Measurements from ENCODE around the gene COL16A1. TPM values are rescaled to one million over a fixed set of nuclear protein-coding genes. Genes with fewer than 3 reads are reported as not detected.

The COL16A1 gene
- total RNA-seq, 2 experiments from 2014 or later: 0.17 to 0.47 TPM

- no peak for DNase-seq
- H3K4me3 Mint-ChIP-seq: no peak overlapping the region
- intact Hi-C loops (cut with micrococcal nuclease): no loop called here
- no peaks in the 10 kb centered on the region for H3K9me3 Mint-ChIP-seq
- no peaks in the 10 kb centered on the region for H3K27me3 Mint-ChIP-seq (ENCODE audit: low read depth)
- no peak overlapping the region for H3K27ac Mint-ChIP-seq
- no peaks in the 10 kb centered on the region for H3K36me3 Mint-ChIP-seq (ENCODE audit: low read depth)
- CTCF ChIA-PET: no interaction called here
- H3K4me1 Mint-ChIP-seq (ENCODE audit: low read depth): no peaks in the 10 kb centered on the region
These were observed 14.0 kb downstream of the COL16A1 start for GRCh38 chr1:31689854-31690253.

- no peak overlapping the region for H3K27ac Mint-ChIP-seq
- no peaks in the 10 kb centered on the region for H3K36me3 Mint-ChIP-seq (ENCODE audit: low read depth)
- H3K9me3 Mint-ChIP-seq: no peaks in the 10 kb centered on the region
- H3K27me3 Mint-ChIP-seq (ENCODE audit: low read depth): no peaks in the 10 kb centered on the region
- CTCF ChIA-PET: no interaction called here
- intact Hi-C loops (cut with micrococcal nuclease): no loop called here
- no peak overlapping the region for H3K4me3 Mint-ChIP-seq
- no peak for DNase-seq
- H3K4me1 Mint-ChIP-seq (ENCODE audit: low read depth): no peaks in the 10 kb centered on the region
These were observed 14.4 kb downstream of the COL16A1 start for GRCh38 chr1:31689379-31689778.

DNA sequence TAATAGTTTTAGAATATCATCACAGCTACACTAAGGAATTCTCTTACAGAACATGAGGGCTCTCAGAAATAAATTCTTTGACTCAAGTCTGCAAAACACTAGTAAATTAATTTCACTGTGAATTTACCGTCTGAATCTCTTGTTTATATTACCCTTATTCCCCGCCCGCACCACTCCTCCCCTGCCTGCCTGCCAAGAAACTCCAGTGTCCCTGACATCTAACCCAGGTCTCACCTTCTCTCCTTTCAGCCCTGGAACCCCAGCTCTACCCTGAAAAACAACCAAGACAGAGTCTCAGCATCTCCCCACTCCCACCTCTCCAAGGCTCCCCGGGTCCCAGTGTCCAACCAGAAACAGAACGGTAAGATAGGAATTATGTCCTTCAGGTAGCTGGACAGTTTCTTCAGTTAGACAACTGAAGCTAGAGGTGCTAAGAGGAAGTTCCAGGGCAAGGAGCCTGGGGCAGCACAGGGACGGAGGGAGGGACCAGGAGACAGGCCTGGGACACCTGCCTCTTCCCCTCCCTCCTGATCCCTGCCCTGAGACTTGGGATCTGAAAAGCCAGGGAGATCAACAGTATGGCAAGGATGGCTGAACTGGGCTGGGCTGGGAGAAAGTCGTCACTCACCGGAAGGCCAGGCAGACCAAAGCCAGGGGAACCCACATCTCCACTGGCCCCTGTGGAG is 15.4 kb downstream of the COL16A1 start:
- no peak overlapping the region for H3K4me3 Mint-ChIP-seq
- no peaks in the 10 kb centered on the region for H3K27me3 Mint-ChIP-seq (ENCODE audit: low read depth)
- H3K4me1 Mint-ChIP-seq (ENCODE audit: low read depth): no peaks in the 10 kb centered on the region
- intact Hi-C loops (cut with micrococcal nuclease): no loop called here
- no peaks in the 10 kb centered on the region for H3K36me3 Mint-ChIP-seq (ENCODE audit: low read depth)
- CTCF ChIA-PET: no interaction called here
- no peaks in the 10 kb centered on the region for H3K9me3 Mint-ChIP-seq
- DNase-seq: no peak
- H3K27ac Mint-ChIP-seq: no peak overlapping the region

DNA sequence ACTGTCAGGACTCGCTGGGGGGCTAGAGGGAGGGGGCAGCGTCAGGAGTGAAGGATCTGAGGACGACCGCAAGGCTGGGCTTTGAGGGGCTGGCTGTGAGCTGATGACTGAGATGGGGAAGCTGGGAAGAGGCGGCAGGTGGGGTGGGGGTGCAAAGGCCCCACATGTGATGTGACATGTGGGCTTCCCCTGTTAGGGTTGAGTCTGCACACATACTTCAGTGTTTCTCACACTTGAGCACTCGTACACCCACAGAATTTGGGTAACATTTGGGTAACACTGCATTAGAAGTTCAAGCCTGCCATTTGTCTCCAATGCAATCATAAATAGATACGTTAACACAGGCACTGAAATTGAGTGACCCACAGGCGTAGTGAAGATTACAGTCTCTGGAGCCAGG is 16.2 kb downstream of the COL16A1 start:
- Mint-ChIP-seq H3K4me1 (ENCODE audit: low read depth) (no peaks in the 10 kb centered on the region), H3K9me3 (no peaks in the 10 kb centered on the region), H3K27me3 (ENCODE audit: low read depth) (no peaks in the 10 kb centered on the region), H3K36me3 (ENCODE audit: low read depth) (no peaks in the 10 kb centered on the region), H3K27ac (no peak overlapping the region), H3K4me3 (no peak overlapping the region)
- intact Hi-C loops (cut with micrococcal nuclease): no loop called here
- no peak for DNase-seq
- CTCF ChIA-PET: no interaction called here

GRCh38 chr1:31685795-31686194 is 18.0 kb downstream of the COL16A1 start:
- Mint-ChIP-seq H3K27ac (no peak overlapping the region), H3K36me3 (ENCODE audit: low read depth) (no peaks in the 10 kb centered on the region), H3K9me3 (no peaks in the 10 kb centered on the region), H3K27me3 (ENCODE audit: low read depth) (no peaks in the 10 kb centered on the region), H3K4me1 (ENCODE audit: low read depth) (no peaks in the 10 kb centered on the region), H3K4me3 (no peak overlapping the region)
- no peak for DNase-seq
- intact Hi-C loops (cut with micrococcal nuclease): no loop called here
- CTCF ChIA-PET: interaction anchor here (1.0 kb wide), 1 partner anchor 20 kb away, joined by 4 read pairs; no protein-coding TSS in a partner anchor

DNA sequence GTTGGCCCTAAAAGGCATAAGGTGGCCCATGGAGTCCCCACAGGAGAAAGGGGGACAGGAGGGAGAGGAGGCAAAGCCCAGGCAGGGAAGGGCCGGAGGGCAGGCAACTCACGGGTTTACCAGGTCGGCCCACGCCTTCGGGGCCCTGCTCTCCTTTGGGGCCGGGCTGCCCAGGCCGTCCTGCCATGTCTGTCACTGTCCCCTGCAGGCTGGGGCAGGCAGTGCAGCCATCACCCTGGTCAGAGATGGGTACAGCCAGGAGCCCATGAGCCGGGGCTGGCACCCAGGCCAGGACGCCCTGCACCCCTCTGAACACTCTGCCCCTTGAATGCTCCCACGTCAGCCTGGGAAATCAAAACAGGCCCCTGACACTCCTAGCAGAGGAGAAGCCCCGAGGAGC is 19.8 kb downstream of the COL16A1 start:
- intact Hi-C loops (cut with micrococcal nuclease): no loop called here
- H3K9me3 Mint-ChIP-seq: no peaks in the 10 kb centered on the region
- DNase-seq: no peak
- no peak overlapping the region for H3K4me3 Mint-ChIP-seq
- no peaks in the 10 kb centered on the region for H3K4me1 Mint-ChIP-seq (ENCODE audit: low read depth)
- no peaks in the 10 kb centered on the region for H3K27me3 Mint-ChIP-seq (ENCODE audit: low read depth)
- CTCF ChIA-PET: interaction anchor here (0.5 kb wide), 1 partner anchor 46 kb away, joined by 7 read pairs; no protein-coding TSS in a partner anchor
- H3K36me3 Mint-ChIP-seq (ENCODE audit: low read depth): no peaks in the 10 kb centered on the region
- H3K27ac Mint-ChIP-seq: no peak overlapping the region

DNA sequence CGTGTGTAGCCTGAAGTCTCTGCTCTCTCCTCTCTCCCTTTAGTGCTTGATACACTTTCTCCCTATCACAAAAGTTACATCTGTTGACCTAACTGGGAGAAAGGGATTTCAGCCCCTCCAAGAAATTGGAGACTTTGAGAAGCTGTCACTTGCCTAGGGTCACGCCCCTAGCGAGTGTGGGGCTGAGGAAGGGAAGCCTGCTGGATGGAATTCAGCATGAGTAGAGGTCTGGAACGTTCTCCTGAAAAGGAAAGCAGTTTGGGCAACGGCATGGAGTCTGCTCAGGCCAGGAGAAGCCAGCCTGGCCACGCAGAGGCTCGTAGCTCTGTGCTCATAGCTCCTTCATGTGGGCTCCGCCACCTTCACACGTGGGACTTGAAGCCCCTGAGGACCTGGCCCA is 22.4 kb downstream of the COL16A1 start:
- CTCF ChIA-PET: no interaction called here
- intact Hi-C loops (cut with micrococcal nuclease): no loop called here
- Mint-ChIP-seq H3K27ac (no peak overlapping the region), H3K9me3 (no peaks in the 10 kb centered on the region), H3K4me1 (ENCODE audit: low read depth) (no peaks in the 10 kb centered on the region), H3K4me3 (no peak overlapping the region), H3K36me3 (ENCODE audit: low read depth) (no peaks in the 10 kb centered on the region), H3K27me3 (ENCODE audit: low read depth) (no peaks in the 10 kb centered on the region)
- no peak for DNase-seq

- Mint-ChIP-seq H3K27me3 (ENCODE audit: low read depth) (no peaks in the 10 kb centered on the region), H3K9me3 (no peaks in the 10 kb centered on the region), H3K36me3 (ENCODE audit: low read depth) (no peaks in the 10 kb centered on the region), H3K27ac (no peak overlapping the region), H3K4me1 (ENCODE audit: low read depth) (no peaks in the 10 kb centered on the region), H3K4me3 (no peak overlapping the region)
- CTCF ChIA-PET: interaction anchor here (0.9 to 1.4 kb wide), 2 partner anchors 10 to 131 kb away, joined by 3 read pairs; no protein-coding TSS in a partner anchor
- DNase-seq: no peak
- intact Hi-C loops (cut with micrococcal nuclease): no loop called here
These were observed 24.1 kb downstream of the COL16A1 start for GRCh38 chr1:31679676-31680230.

GRCh38 chr1:31679091-31679490 is 24.7 kb downstream of the COL16A1 start:
- intact Hi-C loops (cut with micrococcal nuclease): no loop called here
- CTCF ChIA-PET: interaction anchor here (0.6 to 1.4 kb wide), 3 partner anchors 9 to 194 kb away, joined by 3 to 5 read pairs (median 3); no protein-coding TSS in a partner anchor
- Mint-ChIP-seq H3K9me3 (no peaks in the 10 kb centered on the region), H3K4me3 (no peak overlapping the region), H3K27ac (no peak overlapping the region), H3K4me1 (ENCODE audit: low read depth) (no peaks in the 10 kb centered on the region), H3K36me3 (ENCODE audit: low read depth) (no peaks in the 10 kb centered on the region), H3K27me3 (ENCODE audit: low read depth) (no peaks in the 10 kb centered on the region)
- DNase-seq: no peak

DNA sequence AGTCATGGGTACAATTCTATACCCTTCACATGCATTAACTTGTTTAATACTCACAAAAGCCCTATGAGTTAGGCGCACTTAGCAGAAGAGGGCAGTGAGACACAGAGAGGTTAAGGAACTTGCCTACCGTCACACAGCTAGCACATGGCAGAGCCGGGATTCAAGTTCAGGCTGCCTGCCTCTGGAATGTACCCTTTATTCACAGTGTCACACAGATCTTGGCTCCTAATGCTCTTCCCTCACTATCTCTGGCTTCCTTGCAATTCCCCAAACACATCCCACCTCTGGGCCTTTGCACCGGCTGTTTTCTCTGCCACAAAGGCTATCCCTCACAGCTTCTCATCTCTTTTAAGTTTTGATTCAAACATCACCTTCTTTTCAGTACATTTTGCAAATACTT is 25.1 kb downstream of the COL16A1 start:
- H3K27ac Mint-ChIP-seq: no peak overlapping the region
- H3K36me3 Mint-ChIP-seq (ENCODE audit: low read depth): no peaks in the 10 kb centered on the region
- no peaks in the 10 kb centered on the region for H3K27me3 Mint-ChIP-seq (ENCODE audit: low read depth)
- H3K4me1 Mint-ChIP-seq (ENCODE audit: low read depth): no peaks in the 10 kb centered on the region
- CTCF ChIA-PET: interaction anchor here (0.6 to 1.4 kb wide), 3 partner anchors 9 to 194 kb away, joined by 3 to 5 read pairs (median 3); no protein-coding TSS in a partner anchor
- intact Hi-C loops (cut with micrococcal nuclease): no loop called here
- no peaks in the 10 kb centered on the region for H3K9me3 Mint-ChIP-seq
- no peak overlapping the region for H3K4me3 Mint-ChIP-seq
- no peak for DNase-seq

DNA sequence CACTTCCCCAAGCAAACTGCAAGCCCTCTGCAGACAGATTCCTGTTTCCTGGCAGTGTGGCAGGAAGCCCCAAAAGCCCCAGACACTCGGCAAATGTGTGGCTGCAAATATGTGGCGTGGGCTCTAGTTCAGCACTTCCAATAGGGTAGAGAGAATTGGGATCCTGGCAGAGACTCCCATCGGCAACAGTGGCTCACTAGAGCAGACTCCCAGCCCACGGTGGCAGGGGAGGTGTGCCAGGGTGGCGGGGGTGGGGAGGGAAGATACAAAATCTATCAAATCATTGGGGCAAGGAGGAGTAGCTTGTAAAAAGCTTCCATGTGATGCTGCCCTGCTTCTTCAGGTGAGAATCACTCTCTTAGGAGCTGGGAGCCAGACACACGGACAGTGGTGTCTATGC is 25.9 kb downstream of the COL16A1 start:
- CTCF ChIA-PET: interaction anchor here (1.0 kb wide), 1 partner anchor 27 kb away, joined by 3 read pairs; no protein-coding TSS in a partner anchor
- DNase-seq: no peak
- H3K9me3 Mint-ChIP-seq: no peaks in the 10 kb centered on the region
- H3K27ac Mint-ChIP-seq: no peak overlapping the region
- H3K4me1 Mint-ChIP-seq (ENCODE audit: low read depth): no peaks in the 10 kb centered on the region
- intact Hi-C loops (cut with micrococcal nuclease): no loop called here
- H3K36me3 Mint-ChIP-seq (ENCODE audit: low read depth): no peaks in the 10 kb centered on the region
- no peaks in the 10 kb centered on the region for H3K27me3 Mint-ChIP-seq (ENCODE audit: low read depth)
- no peak overlapping the region for H3K4me3 Mint-ChIP-seq

- no peaks in the 10 kb centered on the region for H3K27me3 Mint-ChIP-seq (ENCODE audit: low read depth)
- H3K36me3 Mint-ChIP-seq (ENCODE audit: low read depth): no peaks in the 10 kb centered on the region
- CTCF ChIA-PET: interaction anchor here (1.0 kb wide), 1 partner anchor 27 kb away, joined by 3 read pairs; no protein-coding TSS in a partner anchor
- intact Hi-C loops (cut with micrococcal nuclease): no loop called here
- no peaks in the 10 kb centered on the region for H3K4me1 Mint-ChIP-seq (ENCODE audit: low read depth)
- DNase-seq: no peak
- no peak overlapping the region for H3K4me3 Mint-ChIP-seq
- no peak overlapping the region for H3K27ac Mint-ChIP-seq
- no peaks in the 10 kb centered on the region for H3K9me3 Mint-ChIP-seq
These were observed 26.4 kb downstream of the COL16A1 start for GRCh38 chr1:31677401-31677800.

DNA sequence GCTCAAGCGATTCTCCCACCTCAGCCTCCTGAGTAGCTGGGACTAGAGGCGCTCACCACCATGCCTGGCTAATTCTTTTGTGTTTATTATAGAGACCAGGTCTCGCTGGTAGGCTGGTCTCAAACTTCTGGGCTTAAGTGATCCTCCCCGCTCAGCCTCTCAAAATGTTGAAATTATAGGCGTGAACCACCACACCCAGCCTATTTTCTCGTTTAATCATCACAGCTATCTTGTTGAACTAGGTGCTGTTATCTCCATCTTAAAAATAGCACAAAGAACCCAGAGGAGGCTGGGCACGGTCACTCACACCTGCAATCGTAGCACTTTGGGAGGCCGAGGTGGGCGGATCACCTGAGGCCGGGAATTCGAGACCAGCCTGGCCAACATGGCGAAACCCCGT is 28.1 kb downstream of the COL16A1 start:
- CTCF ChIA-PET: no interaction called here
- Mint-ChIP-seq H3K27me3 (ENCODE audit: low read depth) (peaks cover 4% of the 10 kb centered on the region), H3K4me3 (no peak overlapping the region), H3K27ac (no peak overlapping the region), H3K4me1 (ENCODE audit: low read depth) (no peaks in the 10 kb centered on the region), H3K9me3 (no peaks in the 10 kb centered on the region), H3K36me3 (ENCODE audit: low read depth) (no peaks in the 10 kb centered on the region)
- intact Hi-C loops (cut with micrococcal nuclease): no loop called here
- DNase-seq: no peak
